Measurements from ENCODE around the gene PKN1.

- TF ChIP-seq EZH2 (IDR thresholded peaks at IDR 0.05) (no peak), POLR2AphosphoS5 (IDR thresholded peaks at IDR 0.05; ENCODE audit: borderline replicate concordance, low read depth, low read length) (no peak), FOXP2 (optimal IDR thresholded peaks at IDR 0.05; ENCODE audit: control extremely low read depth, extremely low read length, insufficient read depth) (no peak)
Measured at GRCh38 chr19:14515501-14516047, 82.5 kb downstream of the PKN1 start.

All from SK-N-MC (cell line).